SK-N-SH treated with all-trans-retinoic acid at 6 μM for 48 hours (cell line): Measurements from ENCODE around the gene OVOL3.

ENCODE experiments used
- BACH2 ChIP-seq: fragments of 250-450 bp; sonication (Bioruptor Pico); IDR thresholded peaks from 2 replicates; pipeline ENCODE4 v1.9.0; 2021; ENCODE audit warnings: mild to moderate bottlenecking, borderline replicate concordance
- ISL1 ChIP-seq: fragments of 250-450 bp; sonication (Bioruptor Pico); IDR thresholded peaks from 2 replicates; pipeline ENCODE4 v2.1.2; 2022; ENCODE audit warnings: mild to moderate bottlenecking, moderate library complexity
- OSR1 ChIP-seq: fragments of 250-450 bp; sonication (Bioruptor Pico); IDR thresholded peaks from 2 replicates; pipeline ENCODE4 v1.8.0; 2022; ENCODE audit warnings: moderate library complexity, mild to moderate bottlenecking, inconsistent platforms
- RARB ChIP-seq: fragments of 250-450 bp; sonication (Bioruptor Pico); IDR thresholded peaks from 2 replicates; pipeline ENCODE4 v1.8.0; 2021; ENCODE audit warnings: mild to moderate bottlenecking, moderate library complexity
- TOX ChIP-seq: fragments of 250-450 bp; sonication (Bioruptor Pico); IDR thresholded peaks from 2 replicates; pipeline ENCODE4 v1.8.0; 2021; ENCODE audit warnings: mild to moderate bottlenecking, moderate library complexity, borderline replicate concordance
- ZC3H10 ChIP-seq: fragments of 250-450 bp; sonication (Bioruptor Pico); IDR thresholded peaks from 2 replicates; pipeline ENCODE4 v1.5.1; 2021; ENCODE audit warnings: mild to moderate bottlenecking, moderate library complexity
- ZFP30 ChIP-seq: fragments of 450-650 bp; formaldehyde crosslinking; IDR thresholded peaks from 2 replicates; pipeline ENCODE4 v1.5.0; 2022; ENCODE audit warnings: mild to moderate bottlenecking, moderate library complexity
- ZNF70 ChIP-seq: fragments of 450-650 bp; formaldehyde crosslinking; IDR thresholded peaks from 2 replicates; pipeline ENCODE4 v1.5.0; 2020; ENCODE audit warnings: mild to moderate bottlenecking, moderate library complexity
- ZNF8 ChIP-seq: fragments of 450-650 bp; formaldehyde crosslinking; IDR thresholded peaks from 2 replicates; pipeline ENCODE4 v1.5.0; 2020; ENCODE audit warnings: mild to moderate bottlenecking, moderate library complexity
- TF ChIP-seq, protein P1 (sequence below): fragments of 250-450 bp; sonication (Bioruptor Pico); IDR thresholded peaks from 2 replicates; pipeline ENCODE4 v1.8.0; 2020; ENCODE audit warnings: mild to moderate bottlenecking, moderate library complexity, borderline replicate concordance

- TF ChIP-seq, protein P1, sequence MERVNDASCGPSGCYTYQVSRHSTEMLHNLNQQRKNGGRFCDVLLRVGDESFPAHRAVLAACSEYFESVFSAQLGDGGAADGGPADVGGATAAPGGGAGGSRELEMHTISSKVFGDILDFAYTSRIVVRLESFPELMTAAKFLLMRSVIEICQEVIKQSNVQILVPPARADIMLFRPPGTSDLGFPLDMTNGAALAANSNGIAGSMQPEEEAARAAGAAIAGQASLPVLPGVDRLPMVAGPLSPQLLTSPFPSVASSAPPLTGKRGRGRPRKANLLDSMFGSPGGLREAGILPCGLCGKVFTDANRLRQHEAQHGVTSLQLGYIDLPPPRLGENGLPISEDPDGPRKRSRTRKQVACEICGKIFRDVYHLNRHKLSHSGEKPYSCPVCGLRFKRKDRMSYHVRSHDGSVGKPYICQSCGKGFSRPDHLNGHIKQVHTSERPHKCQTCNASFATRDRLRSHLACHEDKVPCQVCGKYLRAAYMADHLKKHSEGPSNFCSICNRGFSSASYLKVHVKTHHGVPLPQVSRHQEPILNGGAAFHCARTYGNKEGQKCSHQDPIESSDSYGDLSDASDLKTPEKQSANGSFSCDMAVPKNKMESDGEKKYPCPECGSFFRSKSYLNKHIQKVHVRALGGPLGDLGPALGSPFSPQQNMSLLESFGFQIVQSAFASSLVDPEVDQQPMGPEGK = no peak
- TF ChIP-seq RARB (CRISPR knock-in tag) (no peak), ZNF70 (no peak), BACH2 (CRISPR knock-in tag) (no peak), OSR1 (no peak), ZNF8 (no peak), ZFP30 (no peak), TOX (CRISPR knock-in tag) (no peak), ISL1 (no peak), ZC3H10 (no peak)
Observed at GRCh38 chr19:36152352-36153091, 41.6 kb downstream of the OVOL3 start, which contains the start of gene COX7A1.
